ENCODE results near the gene ZNF467. TPM values are rescaled to one million over a fixed set of nuclear protein-coding genes. Genes with fewer than 3 reads are reported as not detected.

ZNF467 gene
- total and polyA plus RNA-seq, 2 experiments from 2014 or later, result 0.10 to 0.40 TPM

GRCh38 chr7:149809215-149809614, 35.8 kb upstream of the ZNF467 start:
- H3K36me3 Mint-ChIP-seq (ENCODE audit: low read depth), result no peaks in the 10 kb centered on the region
- Histone ChIP-seq H3K9me2 (ENCODE audit: insufficient read depth) (no peaks in the 10 kb centered on the region), H3K79me2 (replicated peaks; ENCODE audit: insufficient read depth) (no peaks in the 10 kb centered on the region), H3K27me3 (ENCODE audit: insufficient read depth) (no peaks in the 10 kb centered on the region), H3F3A (replicated peaks; ENCODE audit: low read depth) (no peaks in the 10 kb centered on the region), H4K20me1 (replicated peaks; ENCODE audit: insufficient read depth) (no peaks in the 10 kb centered on the region), H3K4me1 (ENCODE audit: insufficient read depth) (no peaks in the 10 kb centered on the region), H3K4me3 (no peak overlapping the region), H3K4me2 (no peak overlapping the region), H3K27ac (ENCODE audit: low read depth) (no peak overlapping the region), H3K36me3 (ENCODE audit: insufficient read depth) (no peaks in the 10 kb centered on the region), H2AFZ (no peak overlapping the region)
- DNase-seq (ENCODE audit: low spot score), result no peak
- no peak for ATAC-seq
- H3K4me3 Mint-ChIP-seq, result no peak overlapping the region
- peaks cover 3% of the 10 kb centered on the region; the same call in 1 of the 3 replicates for H3K4me1 Mint-ChIP-seq
- H3K27ac Mint-ChIP-seq, result no peak overlapping the region
- H3K27me3 Mint-ChIP-seq (ENCODE audit: insufficient read depth, low read depth, poor library complexity), result peaks cover 10% of the 10 kb centered on the region
- TF ChIP-seq REST (IDR thresholded peaks at IDR 0.05; ENCODE audit: unreplicated experiment), result no peak
- no peak for TF ChIP-seq CTCF (conservative IDR thresholded peaks at IDR 0.05; ENCODE audit: low read depth in 2 of 2)
- H3K9me3 Mint-ChIP-seq, result no peaks in the 10 kb centered on the region; the same call in 1 of the 3 replicates

- H3K27me3 ChIP-seq (ENCODE audit: insufficient read depth), result no peaks in the 10 kb centered on the region
- ATAC-seq, result no peak
- Mint-ChIP-seq H3K27me3 (ENCODE audit: insufficient read depth, low read depth, poor library complexity) (peaks cover 10% of the 10 kb centered on the region), H3K4me3 (no peak overlapping the region), H3K4me1 (peaks cover 1% of the 10 kb centered on the region; the same call in 1 of the 3 replicates), H3K9me3 (no peaks in the 10 kb centered on the region; the same call in 2 of the 3 replicates), H3K36me3 (ENCODE audit: low read depth) (no peaks in the 10 kb centered on the region), H3K27ac (no peak overlapping the region)
- H3K4me3 ChIP-seq, result no peak overlapping the region
- no peaks in the 10 kb centered on the region for H3K9me2 ChIP-seq (ENCODE audit: insufficient read depth)
- DNase-seq (ENCODE audit: low spot score), result no peak
- H3F3A ChIP-seq (replicated peaks; ENCODE audit: low read depth), result no peaks in the 10 kb centered on the region
- H3K79me2 ChIP-seq (replicated peaks; ENCODE audit: insufficient read depth), result no peaks in the 10 kb centered on the region
- H2AFZ ChIP-seq, result no peak overlapping the region
- H3K4me2 ChIP-seq, result no peak overlapping the region
- H3K27ac ChIP-seq (ENCODE audit: low read depth), result no peak overlapping the region
- H3K4me1 ChIP-seq (ENCODE audit: insufficient read depth), result no peaks in the 10 kb centered on the region
- H3K36me3 ChIP-seq (ENCODE audit: insufficient read depth), result no peaks in the 10 kb centered on the region
- no peaks in the 10 kb centered on the region for H4K20me1 ChIP-seq (replicated peaks; ENCODE audit: insufficient read depth)
- TF ChIP-seq EZH2 (IDR thresholded peaks at IDR 0.05; ENCODE audit: low read depth, unreplicated experiment) (no peak), JUNB (IDR thresholded peaks at IDR 0.05; ENCODE audit: unreplicated experiment) (no peak), EZH2phosphoT487 (IDR thresholded peaks at IDR 0.05; ENCODE audit: unreplicated experiment) (no peak), ZNF331 (CRISPR knock-in tag; IDR thresholded peaks at IDR 0.05; ENCODE audit: low read depth) (no peak), CTCF (conservative IDR thresholded peaks at IDR 0.05; ENCODE audit: low read depth in 2 of 2) (no peak), NANOG (IDR thresholded peaks at IDR 0.05; ENCODE audit: borderline replicate concordance) (no peak), CREB1 (CRISPR knock-in tag; IDR thresholded peaks at IDR 0.05; ENCODE audit: low read depth) (no peak), ETS1 (IDR thresholded peaks at IDR 0.05) (no peak), POLR2AphosphoS5 (IDR thresholded peaks at IDR 0.05; ENCODE audit: low read depth) (no peak), ZNF114 (CRISPR knock-in tag; IDR thresholded peaks at IDR 0.05) (no peak), STAT1 (IDR thresholded peaks at IDR 0.05; ENCODE audit: unreplicated experiment) (no peak), REST (IDR thresholded peaks at IDR 0.05; ENCODE audit: unreplicated experiment) (no peak)
Observed at GRCh38 chr7:149808311-149808710, 34.9 kb upstream of the ZNF467 start.
